Measurements from ENCODE around the gene SHBG. TPM values are rescaled to one million over a fixed set of nuclear protein-coding genes. Genes with fewer than 3 reads are reported as not detected.

The SHBG gene
- total RNA-seq, 2 experiments from 2014 or later: not detected

DNA sequence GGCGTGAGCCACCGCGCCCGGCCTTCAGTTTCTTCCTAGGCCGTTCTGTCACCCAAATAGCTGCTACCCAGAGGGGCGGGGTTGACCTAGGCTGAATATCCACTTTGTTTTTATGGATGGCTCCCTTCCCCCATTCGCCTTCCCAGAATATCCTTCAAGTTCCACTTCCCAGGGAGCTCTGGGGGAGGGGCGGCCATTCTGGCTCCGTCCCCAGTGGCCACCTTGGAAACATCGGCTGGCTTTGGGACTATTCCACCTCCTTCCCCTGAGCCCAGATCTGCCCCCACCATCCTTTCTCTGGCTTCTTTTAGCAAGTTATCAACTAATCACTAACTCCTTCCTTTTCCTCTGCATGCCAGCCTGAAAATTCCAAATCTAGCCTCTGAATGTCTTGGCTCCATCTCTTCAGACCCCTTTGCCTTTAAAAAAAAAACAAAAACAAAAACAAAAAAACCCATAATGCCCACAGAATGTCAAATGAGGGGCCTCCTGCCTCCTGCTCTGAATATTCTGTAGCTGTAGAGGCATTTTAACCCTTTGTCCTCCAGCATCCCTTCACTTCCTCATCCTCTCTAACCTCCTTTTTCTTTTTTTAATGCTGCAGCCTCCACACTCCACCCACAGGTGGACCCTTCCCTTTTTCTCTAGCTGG is 27.1 kb downstream of the SHBG start:
- ChIA-PET POLR2A (interaction anchor here (1.3 to 1.6 kb wide), 2 partner anchors 15 to 29 kb away, joined by 3 to 6 read pairs; partner anchors contain the start of gene SAT2), CTCF (no interaction called here)
- Histone ChIP-seq H3K27me3 (ENCODE audit: control insufficient read depth in 1 of 2, insufficient read depth in 2 of 2, low read length in 2 of 2) (peaks cover 6 to 9% of the 10 kb centered on the region in 2 experiments), H3K36me3 (ENCODE audit: insufficient read depth, low read length) (no peaks in the 10 kb centered on the region), H3K4me1 (ENCODE audit: insufficient read depth, low read length) (no peaks in the 10 kb centered on the region), H3K4me3 (ENCODE audit: low read length) (no peak overlapping the region), H3K27ac (ENCODE audit: low read depth in 1 of 2, low read length in 2 of 2) (no peak overlapping the region), H3K9me3 (ENCODE audit: control insufficient read depth in 1 of 2, insufficient read depth in 1 of 2, low read length in 2 of 2) (no peaks in the 10 kb centered on the region)
- no peak overlapping the region for H3K27ac Mint-ChIP-seq
- H3K27me3 Mint-ChIP-seq: peaks cover 20% of the 10 kb centered on the region
- no peak overlapping the region for H3K4me3 Mint-ChIP-seq
- H3K4me1 Mint-ChIP-seq (ENCODE audit: low read depth): peaks cover 7% of the 10 kb centered on the region
- TF ChIP-seq, protein P1, sequence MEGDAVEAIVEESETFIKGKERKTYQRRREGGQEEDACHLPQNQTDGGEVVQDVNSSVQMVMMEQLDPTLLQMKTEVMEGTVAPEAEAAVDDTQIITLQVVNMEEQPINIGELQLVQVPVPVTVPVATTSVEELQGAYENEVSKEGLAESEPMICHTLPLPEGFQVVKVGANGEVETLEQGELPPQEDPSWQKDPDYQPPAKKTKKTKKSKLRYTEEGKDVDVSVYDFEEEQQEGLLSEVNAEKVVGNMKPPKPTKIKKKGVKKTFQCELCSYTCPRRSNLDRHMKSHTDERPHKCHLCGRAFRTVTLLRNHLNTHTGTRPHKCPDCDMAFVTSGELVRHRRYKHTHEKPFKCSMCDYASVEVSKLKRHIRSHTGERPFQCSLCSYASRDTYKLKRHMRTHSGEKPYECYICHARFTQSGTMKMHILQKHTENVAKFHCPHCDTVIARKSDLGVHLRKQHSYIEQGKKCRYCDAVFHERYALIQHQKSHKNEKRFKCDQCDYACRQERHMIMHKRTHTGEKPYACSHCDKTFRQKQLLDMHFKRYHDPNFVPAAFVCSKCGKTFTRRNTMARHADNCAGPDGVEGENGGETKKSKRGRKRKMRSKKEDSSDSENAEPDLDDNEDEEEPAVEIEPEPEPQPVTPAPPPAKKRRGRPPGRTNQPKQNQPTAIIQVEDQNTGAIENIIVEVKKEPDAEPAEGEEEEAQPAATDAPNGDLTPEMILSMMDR (IDR thresholded peaks at IDR 0.05): no peak
- intact Hi-C loops (cut with DNase I, micrococcal nuclease): no loop called here
- no peaks in the 10 kb centered on the region for H3K36me3 Mint-ChIP-seq (ENCODE audit: low read depth)
- no peaks in the 10 kb centered on the region for H3K9me3 Mint-ChIP-seq
- DNase-seq (no peak), ATAC-seq (ENCODE audit: poor library complexity) (no peak)

DNA sequence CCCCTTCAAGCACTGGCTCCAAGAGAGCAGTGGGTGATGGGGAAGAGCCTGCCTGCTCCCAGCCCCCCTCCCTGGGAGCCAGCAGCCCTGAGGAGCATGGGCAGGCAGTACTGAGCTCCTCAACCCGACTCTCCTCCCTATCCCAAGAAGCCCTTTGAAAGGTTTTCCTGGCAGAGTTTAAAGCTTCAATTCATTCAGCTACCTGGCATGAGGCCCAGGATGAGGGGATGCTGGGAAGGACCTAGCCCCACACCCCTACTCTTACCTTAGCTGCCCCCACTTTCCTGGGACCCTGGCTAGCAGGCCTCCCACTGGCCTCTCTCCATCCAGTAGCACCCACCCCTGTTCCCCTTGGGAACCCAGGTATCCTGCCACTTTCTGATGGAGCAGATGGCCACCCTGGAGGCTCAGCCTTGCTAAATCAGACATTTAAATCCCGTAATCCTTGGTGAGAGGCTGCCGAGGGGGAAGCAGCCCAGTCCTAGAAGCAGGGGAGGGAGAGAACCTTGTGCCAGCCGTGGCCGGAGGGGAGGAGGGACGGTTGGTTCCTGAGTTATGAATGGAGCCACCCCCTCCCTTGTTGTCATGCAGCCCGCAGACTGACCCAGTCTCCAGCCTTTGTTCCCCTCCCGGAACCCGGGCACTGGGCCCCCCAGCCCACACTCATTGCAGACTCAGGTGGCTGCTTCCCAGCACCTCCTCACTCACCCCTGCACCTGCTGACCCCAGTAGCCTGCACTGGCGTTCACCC is 37.9 kb downstream of the SHBG start:
- no peaks in the 10 kb centered on the region for H3K4me1 Mint-ChIP-seq (ENCODE audit: low read depth)
- no peak overlapping the region for H3K27ac Mint-ChIP-seq
- peaks cover 0 to under 1% of the 10 kb centered on the region in 2 experiments for H3K9me3 ChIP-seq (ENCODE audit: control insufficient read depth in 1 of 2, insufficient read depth in 1 of 2, low read length in 2 of 2)
- H3K4me3 ChIP-seq (ENCODE audit: low read length): no peak overlapping the region
- POLR2A ChIA-PET: interaction anchor here (2.5 kb wide), 1 partner anchor 19 kb away, joined by 12 read pairs; the partner anchor contains the start of gene TP53
- H3K36me3 Mint-ChIP-seq (ENCODE audit: low read depth): peaks cover 54% of the 10 kb centered on the region
- no peaks in the 10 kb centered on the region for H3K27me3 ChIP-seq (ENCODE audit: control insufficient read depth in 1 of 2, insufficient read depth in 2 of 2, low read length in 2 of 2)
- TF ChIP-seq, protein P1 (IDR thresholded peaks at IDR 0.05): no peak
- no peak for ATAC-seq (ENCODE audit: poor library complexity)
- no peak overlapping the region for H3K27ac ChIP-seq (ENCODE audit: low read depth in 1 of 2, low read length in 2 of 2)
- intact Hi-C loops (cut with DNase I, micrococcal nuclease): no loop called here
- H3K36me3 ChIP-seq (ENCODE audit: insufficient read depth, low read length): peaks cover 59% of the 10 kb centered on the region
- no peak overlapping the region for H3K4me3 Mint-ChIP-seq
- CTCF ChIA-PET: interaction anchor here (0.6 kb wide), 1 partner anchor 438 kb away, joined by 5 read pairs; no protein-coding TSS in a partner anchor
- DNase-seq: no peak
- no peaks in the 10 kb centered on the region for H3K9me3 Mint-ChIP-seq
- H3K27me3 Mint-ChIP-seq: no peaks in the 10 kb centered on the region
- H3K4me1 ChIP-seq (ENCODE audit: insufficient read depth, low read length): no peaks in the 10 kb centered on the region

DNA sequence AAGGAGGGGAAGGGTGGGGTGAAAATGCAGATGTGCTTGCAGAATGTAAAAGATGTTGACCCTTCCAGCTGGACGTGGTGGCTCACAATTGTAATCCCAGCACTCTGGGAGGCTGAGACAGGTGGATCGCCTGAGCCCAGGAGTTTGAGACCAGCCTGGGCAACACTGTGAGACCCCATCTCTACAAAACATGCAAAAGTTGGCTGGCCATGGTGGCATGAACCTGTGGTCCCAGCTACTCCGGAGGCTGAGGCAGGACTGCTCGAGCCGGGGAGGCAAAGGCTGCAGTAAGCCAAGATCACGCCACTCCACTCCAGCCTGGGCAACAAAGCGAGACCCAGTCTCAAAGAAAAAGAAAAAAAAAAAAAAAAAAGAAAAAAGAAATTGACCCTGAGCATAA is 38.5 kb downstream of the SHBG start:
- Histone ChIP-seq H3K9me3 (ENCODE audit: control insufficient read depth in 1 of 2, insufficient read depth in 1 of 2, low read length in 2 of 2) (peaks cover 2 to 7% of the 10 kb centered on the region in 2 experiments), H3K27me3 (ENCODE audit: control insufficient read depth in 1 of 2, insufficient read depth in 2 of 2, low read length in 2 of 2) (no peaks in the 10 kb centered on the region), H3K36me3 (ENCODE audit: insufficient read depth, low read length) (peaks cover 66% of the 10 kb centered on the region), H3K4me1 (ENCODE audit: insufficient read depth, low read length) (no peaks in the 10 kb centered on the region), H3K27ac (ENCODE audit: low read depth in 1 of 2, low read length in 2 of 2) (no peak overlapping the region), H3K4me3 (ENCODE audit: low read length) (no peak overlapping the region)
- intact Hi-C loops (cut with DNase I, micrococcal nuclease): no loop called here
- POLR2A ChIA-PET: interaction anchor here (2.5 kb wide), 1 partner anchor 18 kb away, joined by 12 read pairs; the partner anchor contains the start of gene TP53
- TF ChIP-seq, protein P1 (IDR thresholded peaks at IDR 0.05): no peak
- CTCF ChIA-PET: interaction anchor here (0.6 kb wide), 1 partner anchor 438 kb away, joined by 5 read pairs; no protein-coding TSS in a partner anchor
- DNase-seq: no peak
- H3K9me3 Mint-ChIP-seq: no peaks in the 10 kb centered on the region
- no peak overlapping the region for H3K27ac Mint-ChIP-seq
- no peaks in the 10 kb centered on the region for H3K4me1 Mint-ChIP-seq (ENCODE audit: low read depth)
- no peaks in the 10 kb centered on the region for H3K27me3 Mint-ChIP-seq
- no peak for ATAC-seq (ENCODE audit: poor library complexity)
- H3K36me3 Mint-ChIP-seq (ENCODE audit: low read depth): peaks cover 60% of the 10 kb centered on the region
- no peak overlapping the region for H3K4me3 Mint-ChIP-seq
